Hepatocyte (in vitro differentiated cells): ENCODE data around the gene COL5A1.

Experiments
- CTCF ChIP-seq: fragments of 200-600 bp; sonication (generic); IDR thresholded peaks from 2 replicates; pipeline ENCODE4 v1.5.1; 2016; ENCODE audit warnings: antibody characterized with exemption, mild to moderate bottlenecking; ENCODE audit not compliant: poor library complexity
- EZH2 ChIP-seq: fragments of 200-600 bp; sonication (generic); IDR thresholded peaks from 2 replicates; pipeline ENCODE4 v1.6.1; 2016; ENCODE audit warnings: antibody characterized with exemption, mild to moderate bottlenecking, borderline replicate concordance

DNA sequence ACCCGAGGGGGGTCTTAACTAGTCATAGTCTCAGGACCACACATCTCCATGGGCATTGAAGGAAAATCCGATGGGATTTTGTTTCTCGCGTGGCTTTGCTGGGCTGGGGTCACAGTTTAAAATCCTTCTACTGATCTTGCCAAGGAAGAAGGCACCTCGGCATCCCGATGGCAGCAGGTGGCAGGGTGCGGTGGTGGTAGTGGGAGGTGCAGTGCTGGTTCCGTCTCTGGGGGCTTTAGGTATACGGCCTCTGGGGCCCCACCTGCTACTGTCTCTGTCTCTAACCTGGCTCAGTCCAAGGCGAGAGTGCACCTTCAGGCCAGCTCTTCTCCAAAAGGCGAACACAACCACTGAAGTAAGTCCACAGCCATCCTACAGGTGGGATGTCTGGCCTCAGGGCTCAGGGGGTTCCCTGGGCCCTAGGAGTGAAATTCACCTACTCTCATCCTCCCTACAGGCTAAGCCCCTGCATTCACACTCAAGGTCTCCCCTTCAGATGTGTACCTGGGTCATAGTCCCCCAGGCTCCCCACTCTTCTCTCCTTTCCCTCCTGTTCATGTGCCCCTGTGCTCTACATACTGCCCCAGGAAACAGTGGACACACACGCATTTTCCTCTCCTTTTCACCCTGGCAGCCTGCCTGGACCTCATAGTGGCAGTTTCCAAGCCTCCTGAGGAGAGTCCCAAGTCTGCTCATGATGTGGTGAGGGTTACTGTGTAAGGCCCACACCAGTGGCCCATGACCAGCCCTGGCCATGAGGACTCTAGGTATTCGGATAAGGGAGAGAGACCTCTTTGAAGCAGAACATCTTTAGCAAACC is 238.3 kb downstream of the COL5A1 start:
- TF ChIP-seq CTCF (no peak), EZH2 (no peak)
